Heart right ventricle (tissue), 16 donors: ENCODE measurements around the gene FPR1. TPM values are rescaled to one million over a fixed set of nuclear protein-coding genes. Genes with fewer than 3 reads are reported as not detected.

Experiments
- ATAC-seq, 8 donors: fragments of 200-7000 bp; cut with Tn5 transposase; one replicate each; pipeline ENCODE4 v1.9.1; 2020; ENCODE audit warnings: mild to moderate bottlenecking in 8 of 8, moderate library complexity in 8 of 8, moderate number of reproducible peaks in 1 of 8
- DNase-seq, 2 donors: peaks; one replicate each; pipeline ENCODE4 v3.0.0-alpha.2; 2020
- H3K27ac ChIP-seq, 10 donors: fragments of 200-600 bp; sonication (generic) in 2 of 10; one replicate each; pipeline versions ENCODE4 v1.5.0 to v1.8.0; 2020 to 2022; ENCODE audit warnings: mild to moderate bottlenecking in 3 of 10
- H3K27me3 ChIP-seq, 7 donors: fragments of 200-600 bp; one replicate each; pipeline ENCODE4 v1.8.0; 2021 to 2022; ENCODE audit warnings: mild to moderate bottlenecking in 2 of 7
- H3K36me3 ChIP-seq, 9 donors: fragments of 200-600 bp; sonication (generic) in 1 of 9; one replicate each; pipeline versions ENCODE4 v1.5.0 to v1.8.0; 2020 to 2022; ENCODE audit warnings: mild to moderate bottlenecking in 2 of 9
- H3K4me1 ChIP-seq, 9 donors: fragments of 200-600 bp; sonication (generic) in 1 of 9; one replicate each; pipeline versions ENCODE4 v1.5.0 to v1.8.0; 2020 to 2022; ENCODE audit warnings: mild to moderate bottlenecking in 4 of 9
- H3K4me3 ChIP-seq, 10 donors: fragments of 200-600 bp; sonication (generic) in 2 of 10; one replicate each; pipeline versions ENCODE4 v1.5.0 to v1.8.0; 2020 to 2022; ENCODE audit warnings: mild to moderate bottlenecking in 7 of 10, moderate library complexity in 2 of 10
- H3K9me3 ChIP-seq, 11 donors: fragments of 200-600 bp in 10 of 11; sonication (generic) in 2 of 11; one replicate each; pipeline versions ENCODE4 v1.5.0 to v1.8.0; 2013 to 2022; ENCODE audit warnings: mild to moderate bottlenecking in 2 of 11, control low read depth in 1 of 11, moderate library complexity in 1 of 11
- WGBS, 2 donors: extraction: QIAGEN DNeasy Blood & Tissue Kit; methylation state at CpG; one replicate each; pipeline ENCODE4 v1.1.7; 2013; ENCODE audit warnings: inconsistent platforms in 1 of 2; 5-methylcytosine and 5-hydroxymethylcytosine counted together
- intact Hi-C, 10 donors: fragments of 100-400 bp; cut with DNase I; formaldehyde crosslinking; loops; one replicate each; pipeline versions ENCODE4 v1.11.1 to v1.14.2; 2022
- polyA plus RNA-seq, 2 donors: library from polyadenylated mRNA; stranded (reverse); fragments of 200-250 nt; gene quantifications; one replicate each; pipeline ENCODE4 v1.2.3, GENCODE V29; 2013
- total RNA-seq, 10 donors: library from RNA; stranded (reverse); fragmentation: NEBNext Ultra II Directional in 3 of 10; extraction: Animal tissue kit (Norgen Biotek cat#: 25700) in 3 of 10; gene quantifications; one replicate each; pipeline versions ENCODE4 v1.2.1 to v1.2.4, GENCODE V29; 2021 to 2023
- TF ChIP-seq, protein P1 (sequence below), 9 donors: fragments of 200-600 bp; sonication (generic) in 2 of 9; IDR thresholded peaks; one replicate each; pipeline versions ENCODE4 v1.5.0 to v1.8.0; 2021 to 2022; ENCODE audit warnings: antibody characterized with exemption in 9 of 9, mild to moderate bottlenecking in 5 of 9, moderate library complexity in 1 of 9
- donor health status: Arrhythmogenic right ventricular cardiomyopathy.
- donor health status: ischemic (EF 13 %, LVEDD 7.1; RV severe dilation, severe dysfunction).
- donor health status: healthy with polysubstance abuse.
- donor health status: DM: no; HTN: yes; CAD: no.
- donor health status: DM: no; HTN: no; CAD: no.
- donor health status: ischemic (EF 25% LVEDD 6.9; RV normal size, moderate dysfunction).
- donor health status: ischemic (EF 25% LVEDD 5.7; RV mildly dilated, moderate dysfunction).
- donor health status: healthy.
- donor health status: DM: yes; HTN: yes; CAD: no.
- donor health status: Ischemic cardiomyopathy.
- donor health status: ischemic (EF 35%, LVEDD 5.7; RV mildly dilated, moderate dysfunction).
- donor health status: nonischemic (EF 11% LVEDD 7.7; RV severe dilation, severe dysfunction).
- donor health status: DM: yes; HTN: yes; CAD: no.
- donor health status: PGD.
- donor health status: ischemic (EF 29% LVEDD 5.4; RV normal size, mild dysfunction).
- donor health status: nonischemic (EF 23%, LVEDD 6.1; RV moderate dilation, normal function).

FPR1 gene
- total and polyA plus RNA-seq, 12 donors: 0.95 to 16.9 (median 3.8) TPM

DNA sequence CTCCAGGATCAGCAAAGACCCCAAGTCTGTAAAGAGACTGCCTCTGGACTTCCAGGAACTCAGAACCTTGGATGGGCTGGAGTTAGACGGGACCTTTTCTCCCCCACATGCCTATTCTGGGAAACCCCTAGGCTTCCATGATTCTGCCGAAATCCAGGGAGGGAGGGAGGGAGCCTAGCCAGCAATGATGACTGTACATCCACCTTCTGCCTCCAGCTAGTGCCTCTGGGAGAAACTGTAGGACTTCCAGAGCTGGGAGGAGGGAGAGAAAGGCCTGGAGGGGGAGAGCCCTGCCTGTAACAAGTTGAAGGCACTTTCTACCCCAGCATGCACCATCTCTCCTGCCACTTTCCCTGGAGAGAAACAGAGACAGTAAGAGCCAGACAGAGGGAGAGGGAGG, 21.9 kb downstream of the FPR1 start:
- intact Hi-C loops: no loop called here
- TF ChIP-seq, protein P1, sequence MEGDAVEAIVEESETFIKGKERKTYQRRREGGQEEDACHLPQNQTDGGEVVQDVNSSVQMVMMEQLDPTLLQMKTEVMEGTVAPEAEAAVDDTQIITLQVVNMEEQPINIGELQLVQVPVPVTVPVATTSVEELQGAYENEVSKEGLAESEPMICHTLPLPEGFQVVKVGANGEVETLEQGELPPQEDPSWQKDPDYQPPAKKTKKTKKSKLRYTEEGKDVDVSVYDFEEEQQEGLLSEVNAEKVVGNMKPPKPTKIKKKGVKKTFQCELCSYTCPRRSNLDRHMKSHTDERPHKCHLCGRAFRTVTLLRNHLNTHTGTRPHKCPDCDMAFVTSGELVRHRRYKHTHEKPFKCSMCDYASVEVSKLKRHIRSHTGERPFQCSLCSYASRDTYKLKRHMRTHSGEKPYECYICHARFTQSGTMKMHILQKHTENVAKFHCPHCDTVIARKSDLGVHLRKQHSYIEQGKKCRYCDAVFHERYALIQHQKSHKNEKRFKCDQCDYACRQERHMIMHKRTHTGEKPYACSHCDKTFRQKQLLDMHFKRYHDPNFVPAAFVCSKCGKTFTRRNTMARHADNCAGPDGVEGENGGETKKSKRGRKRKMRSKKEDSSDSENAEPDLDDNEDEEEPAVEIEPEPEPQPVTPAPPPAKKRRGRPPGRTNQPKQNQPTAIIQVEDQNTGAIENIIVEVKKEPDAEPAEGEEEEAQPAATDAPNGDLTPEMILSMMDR (IDR thresholded peaks at IDR 0.05): no peak
- WGBS, 2 donors: 53 to 63% methylated on average over 2 of the region's 2 CpGs
- H3K9me3 ChIP-seq: no peaks in the 10 kb centered on the region
- H3K27ac ChIP-seq: no peak overlapping the region
- ATAC-seq (no peak), DNase-seq (no peak)
- H3K27me3 ChIP-seq: peaks cover 0 to 69% (median 55%) of the 10 kb centered on the region in 7 donors
- no peaks in the 10 kb centered on the region for H3K36me3 ChIP-seq
- H3K4me3 ChIP-seq: no peak overlapping the region
- H3K4me1 ChIP-seq: peaks cover 0 to under 1% (median 0%) of the 10 kb centered on the region in 9 donors

DNA sequence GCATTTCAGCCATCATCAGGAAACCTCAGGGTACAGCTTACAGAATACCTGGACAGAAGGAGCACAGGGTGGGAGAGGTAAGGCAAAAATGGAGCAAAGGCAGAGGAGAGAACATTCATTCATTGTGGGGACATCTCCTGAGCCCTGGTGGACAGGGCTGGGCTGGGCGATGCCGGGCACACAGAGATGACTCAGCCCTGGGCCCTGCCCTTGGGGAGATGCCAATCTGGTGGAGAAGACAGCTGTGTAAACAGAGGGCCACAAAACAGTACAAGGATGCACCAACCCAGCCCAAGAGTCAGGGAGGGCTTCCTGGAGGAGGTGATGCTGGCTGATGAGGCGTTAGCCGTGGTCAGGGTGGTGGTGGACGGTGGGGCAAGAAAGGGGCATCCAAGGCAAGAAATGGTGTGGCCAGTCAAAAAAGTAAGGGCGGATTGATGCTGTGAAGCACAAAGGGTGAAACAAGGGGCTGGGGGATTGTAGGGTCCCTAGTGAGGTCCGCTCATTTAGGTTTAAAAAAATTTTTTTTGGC, 24.3 kb downstream of the FPR1 start:
- WGBS, 2 donors: 71 to 82% methylated on average over 7 of the region's 7 CpGs
- DNase-seq (no peak), ATAC-seq (no peak)
- Histone ChIP-seq H3K4me1 (peaks cover 0 to 4% (median 0%) of the 10 kb centered on the region in 9 donors), H3K4me3 (no peak overlapping the region), H3K27me3 (peaks cover 0 to 79% (median 71%) of the 10 kb centered on the region in 7 donors), H3K36me3 (no peaks in the 10 kb centered on the region), H3K27ac (no peak overlapping the region), H3K9me3 (no peaks in the 10 kb centered on the region)
- intact Hi-C loops: no loop called here
- TF ChIP-seq, protein P1 (IDR thresholded peaks at IDR 0.05): no peak

DNA sequence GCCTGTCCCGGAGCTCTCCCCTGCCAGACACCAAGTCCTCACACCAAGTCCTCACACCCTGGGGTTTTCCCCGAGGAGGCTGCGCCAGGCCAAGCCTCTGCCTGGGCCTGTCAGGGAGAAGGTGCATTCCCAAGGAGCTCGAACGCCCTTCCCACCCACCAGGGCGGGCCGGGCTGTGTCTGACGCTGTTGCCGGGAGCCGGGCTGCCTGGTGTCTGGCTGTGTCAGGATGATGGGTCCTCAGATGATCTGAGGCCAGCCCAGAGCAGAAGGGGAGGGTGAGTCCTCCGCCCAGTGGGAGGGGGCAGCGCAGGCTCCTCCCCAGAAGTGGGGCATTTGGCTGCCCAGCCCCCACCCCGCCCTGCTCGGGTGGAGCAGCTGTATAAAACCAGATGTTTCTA, 25.6 kb downstream of the FPR1 start:
- TF ChIP-seq, protein P1 (IDR thresholded peaks at IDR 0.05): no peak
- Histone ChIP-seq H3K9me3 (no peaks in the 10 kb centered on the region), H3K4me1 (peaks cover 0 to 4% (median 0%) of the 10 kb centered on the region in 9 donors), H3K36me3 (no peaks in the 10 kb centered on the region), H3K27ac (no peak overlapping the region), H3K27me3 (peaks cover 0 to 85% (median 76%) of the 10 kb centered on the region in 7 donors), H3K4me3 (no peak overlapping the region)
- DNase-seq: peak in 1 of 2 donors; percentile 29
- intact Hi-C loops: no loop called here
- ATAC-seq: peak; percentile 34 to 81 (median 64)
- WGBS, 2 donors: 30 to 35% methylated on average over 14 of the region's 14 CpGs

DNA sequence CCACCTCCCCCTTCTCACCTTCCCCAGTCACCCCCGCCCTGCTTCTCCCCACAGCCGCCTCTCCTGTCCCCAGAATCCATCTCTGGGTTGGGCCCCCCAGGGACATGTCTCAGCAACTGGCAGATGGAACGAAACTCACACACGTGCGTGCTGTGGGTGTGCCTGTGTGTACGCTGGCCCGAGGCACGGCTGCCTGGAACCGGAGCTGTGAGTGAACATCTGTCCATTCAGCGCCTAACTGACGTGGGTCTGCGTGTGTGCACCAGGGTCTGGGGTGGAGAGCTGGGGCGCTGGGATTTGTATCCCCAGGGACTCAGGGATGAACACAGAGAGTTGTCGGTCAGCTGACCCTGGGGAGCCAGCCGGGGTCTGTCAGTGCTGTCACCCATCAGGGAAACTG, 27.1 kb downstream of the FPR1 start:
- Histone ChIP-seq H3K27me3 (peaks cover 2 to 92% (median 86%) of the 10 kb centered on the region in 7 donors), H3K4me1 (peaks cover 0 to 6% (median 2%) of the 10 kb centered on the region in 9 donors), H3K36me3 (no peaks in the 10 kb centered on the region), H3K27ac (peak overlapping the region in 1 of 10 donors; percentile 8), H3K4me3 (no peak overlapping the region), H3K9me3 (no peaks in the 10 kb centered on the region)
- intact Hi-C loops: no loop called here
- 47% methylated on average over 15 of the region's 15 CpGs for WGBS, 2 donors
- ATAC-seq (peak in 4 of 8 donors; percentile 9 to 42 (median 33)), DNase-seq (no peak)
- TF ChIP-seq, protein P1 (IDR thresholded peaks at IDR 0.05): no peak
